CD14-positive monocyte (primary cell): ENCODE data around the gene CEP72. TPM values are rescaled to one million over a fixed set of nuclear protein-coding genes. Genes with fewer than 3 reads are reported as not detected.

Source experiments
- DNase-seq, 3 donors: peaks; one replicate each; pipeline ENCODE4 v3.0.0-alpha.2; 2011 to 2022
- H2AFZ ChIP-seq: 2 replicates; pipeline ENCODE4 v1.6.0; 2012; ENCODE audit warnings: mild to moderate bottlenecking, low read depth, low read length, inconsistent platforms; ENCODE audit not compliant: insufficient read depth, poor library complexity, severe bottlenecking
- H3K27ac ChIP-seq, 2 donors: 1 replicate in 1 of 2; 2 replicates in 1 of 2; pipeline ENCODE4 v1.5.1; 2012 to 2013; ENCODE audit warnings: low read length in 2 of 2, control low read depth in 1 of 2, inconsistent platforms in 1 of 2, low read depth in 1 of 2, mild to moderate bottlenecking in 1 of 2
- H3K27me3 ChIP-seq, 2 donors: one replicate each; pipeline versions ENCODE4 v1.6.0 to v1.6.1; 2011 to 2013; ENCODE audit warnings: low read length in 2 of 2; ENCODE audit not compliant: control insufficient read depth in 2 of 2, insufficient read depth in 2 of 2
- H3K36me3 ChIP-seq, 2 donors: replicated peaks in 1 of 2; 1 replicate in 1 of 2; 2 replicates in 1 of 2; pipeline versions ENCODE4 v1.5.1 to v1.6.1; 2012 to 2013; ENCODE audit warnings: low read length in 2 of 2, control low read depth in 1 of 2, inconsistent platforms in 1 of 2, mild to moderate bottlenecking in 1 of 2; ENCODE audit not compliant: insufficient read depth in 2 of 2, control insufficient read depth in 1 of 2
- H3K4me1 ChIP-seq, 2 donors: 1 replicate in 1 of 2; 2 replicates in 1 of 2; pipeline versions ENCODE4 v1.5.1 to v1.6.1; 2012 to 2013; ENCODE audit warnings: low read length in 2 of 2, control low read depth in 1 of 2, inconsistent platforms in 1 of 2, mild to moderate bottlenecking in 1 of 2, moderate library complexity in 1 of 2; ENCODE audit not compliant: insufficient read depth in 2 of 2, control insufficient read depth in 1 of 2
- H3K4me2 ChIP-seq: replicated peaks from 2 replicates; pipeline ENCODE3; 2012; ENCODE audit warnings: low read length, moderate library complexity, mild to moderate bottlenecking; ENCODE audit not compliant: poor library complexity, severe bottlenecking; ENCODE audit errors: extremely low read depth
- H3K4me3 ChIP-seq, 3 experiments: fragments of 200-600 bp in 1 of 3; sonication (generic) in 1 of 3; replicated peaks in 1 of 3; 1 replicate in 2 of 3; 2 replicates in 1 of 3; pipeline ENCODE4 v1.5.1; 2011 to 2013; ENCODE audit warnings: low read length in 3 of 3, mild to moderate bottlenecking in 3 of 3, control low read depth in 2 of 3, low read depth in 2 of 3, inconsistent platforms in 1 of 3, moderate library complexity in 1 of 3
- H3K79me2 ChIP-seq: 2 replicates; pipeline ENCODE4 v1.6.0; 2012; ENCODE audit warnings: mild to moderate bottlenecking, control low read depth, inconsistent platforms, low read length, moderate library complexity; ENCODE audit not compliant: insufficient read depth
- H3K9ac ChIP-seq: 2 replicates; pipeline ENCODE4 v1.6.0; 2017; ENCODE audit warnings: low read length, mild to moderate bottlenecking; ENCODE audit not compliant: insufficient read depth, poor library complexity, severe bottlenecking
- H3K9me3 ChIP-seq, 2 donors: replicated peaks in 1 of 2; 1 replicate in 1 of 2; 2 replicates in 1 of 2; pipeline versions ENCODE4 v1.5.1 to v1.6.1; 2012 to 2013; ENCODE audit warnings: low read length in 2 of 2, control low read depth in 1 of 2; ENCODE audit not compliant: control insufficient read depth in 1 of 2, insufficient read depth in 1 of 2
- H4K20me1 ChIP-seq: 2 replicates; pipeline ENCODE4 v1.6.0; 2012; ENCODE audit warnings: mild to moderate bottlenecking, low read length, control low read depth, moderate library complexity; ENCODE audit not compliant: insufficient read depth
- H3K27ac Mint-ChIP-seq, 7 donors: one replicate each; pipeline ENCODE4 v1.8.0; 2020; ENCODE audit warnings: mild to moderate bottlenecking in 7 of 7, mixed read lengths in 7 of 7, moderate library complexity in 6 of 7, inconsistent platforms in 2 of 7
- H3K27me3 Mint-ChIP-seq, 3 donors: one replicate each; pipeline ENCODE4 v1.8.0; 2021 to 2022; ENCODE audit warnings: low read depth in 3 of 3, mild to moderate bottlenecking in 3 of 3, mixed read lengths in 3 of 3, moderate library complexity in 3 of 3, inconsistent platforms in 1 of 3
- H3K36me3 Mint-ChIP-seq, 2 donors: one replicate each; pipeline ENCODE4 v1.8.0; 2020; ENCODE audit warnings: mixed read lengths in 2 of 2, inconsistent platforms in 1 of 2, mild to moderate bottlenecking in 1 of 2
- H3K4me1 Mint-ChIP-seq: one replicate; pipeline ENCODE4 v1.8.0; 2020; ENCODE audit warnings: mild to moderate bottlenecking, mixed read lengths
- H3K4me3 Mint-ChIP-seq, 2 donors: one replicate each; pipeline ENCODE4 v1.8.0; 2020; ENCODE audit warnings: mild to moderate bottlenecking in 2 of 2, mixed read lengths in 2 of 2, moderate library complexity in 1 of 2
- H3K9me3 Mint-ChIP-seq, 7 donors: one replicate each; pipeline ENCODE4 v1.8.0; 2020 to 2022; ENCODE audit warnings: mixed read lengths in 7 of 7, mild to moderate bottlenecking in 6 of 7, moderate library complexity in 6 of 7, inconsistent platforms in 2 of 7
- CTCF ChIP-seq: fragments of 200-600 bp; IDR thresholded peaks from one replicate; pipeline ENCODE4 v1.8.0; 2022; ENCODE audit warnings: antibody characterized with exemption, mild to moderate bottlenecking
- WGBS: methylation state at CpG from one replicate; pipeline ENCODE4 v1.1.5; 2013; ENCODE audit warnings: missing lambda C conversion rate; ENCODE audit not compliant: insufficient coverage; 5-methylcytosine and 5-hydroxymethylcytosine counted together
- intact Hi-C, 2 donors: fragments of 100-400 bp; cut with micrococcal nuclease; formaldehyde crosslinking; loops; one replicate each; pipeline versions ENCODE4 v1.15.0 to v1.15.1; 2023
- polyA plus RNA-seq, 3 donors: library from polyadenylated mRNA; depleted of rRNA in 1 of 3; unstranded in 2 of 3; stranded (reverse) in 1 of 3; fragments of 300-500 nt in 2 of 3; fragments of >200 nt in 1 of 3; fragmentation: Illumina TruSeq in 2 of 3; gene quantifications; 1 replicate in 2 of 3; 2 replicates in 1 of 3; pipeline ENCODE4 v1.2.3, GENCODE V29; 2012 to 2021

CEP72 gene
- polyA plus RNA-seq, 3 donors = 0.13 to 2.1 (median 0.24) TPM

GRCh38 chr5:647727-648126 lies 35.6 kb downstream of the CEP72 start:
- Histone ChIP-seq H3K4me1 (no peaks in the 10 kb centered on the region), H3K9me3 (peaks cover 16 to 18% of the 10 kb centered on the region in 2 donors), H4K20me1 (no peaks in the 10 kb centered on the region), H3K27me3 (no peaks in the 10 kb centered on the region), H2AFZ (no peak overlapping the region), H3K4me3 (no peak overlapping the region), H3K27ac (no peak overlapping the region), H3K4me2 (no peak overlapping the region), H3K9ac (no peak overlapping the region), H3K36me3 (peaks cover 17 to 66% of the 10 kb centered on the region in 2 donors), H3K79me2 (no peaks in the 10 kb centered on the region)
- DNase-seq = no peak
- Mint-ChIP-seq H3K27ac (no peak overlapping the region), H3K4me1 (no peaks in the 10 kb centered on the region), H3K4me3 (no peak overlapping the region), H3K27me3 (no peaks in the 10 kb centered on the region), H3K9me3 (peaks cover 0 to 3% (median 0%) of the 10 kb centered on the region in 7 donors), H3K36me3 (peaks cover 29 to 44% of the 10 kb centered on the region in 2 donors)
- TF ChIP-seq CTCF = no peak
- intact Hi-C loops = no loop called here
- WGBS = 93% methylated on average over 8 of the region's 9 CpGs

- no peak overlapping the region for H3K27ac ChIP-seq
- H3K36me3 ChIP-seq = peaks cover 13 to 46% of the 10 kb centered on the region in 2 donors
Observed at GRCh38 chr5:651296-652022, 39.3 kb downstream of the CEP72 start.

More at GRCh38 chr5:651296-652022, 39.3 kb downstream of the CEP72 start:
- no peaks in the 10 kb centered on the region for H3K27me3 ChIP-seq
- no peak overlapping the region for H2AFZ ChIP-seq
- H3K79me2 ChIP-seq = no peaks in the 10 kb centered on the region
- Mint-ChIP-seq H3K4me3 (no peak overlapping the region), H3K27me3 (no peaks in the 10 kb centered on the region), H3K36me3 (peaks cover 25 to 33% of the 10 kb centered on the region in 2 donors), H3K9me3 (peaks cover 0 to 3% (median 0%) of the 10 kb centered on the region in 7 donors), H3K27ac (peak overlapping the region in 1 of 7 donors; percentile 2), H3K4me1 (no peaks in the 10 kb centered on the region)
- no peak overlapping the region for H3K4me3 ChIP-seq
- H3K4me1 ChIP-seq = no peaks in the 10 kb centered on the region
- H3K4me2 ChIP-seq = no peak overlapping the region
- no peak for DNase-seq
- no peaks in the 10 kb centered on the region for H4K20me1 ChIP-seq
- peaks cover 16 to 18% of the 10 kb centered on the region in 2 donors for H3K9me3 ChIP-seq
- no peak overlapping the region for H3K9ac ChIP-seq
- no peak for TF ChIP-seq CTCF
- intact Hi-C loops = no loop called here
- whole genome bisulfite sequencing = 94% methylated on average over 5 of the region's 16 CpGs
